Left lung (tissue), 10 donors: ENCODE results near the gene SFTA2. TPM values are rescaled to one million over a fixed set of nuclear protein-coding genes. Genes with fewer than 3 reads are reported as not detected.
A peak's percentile ranks its signal among the peaks of the same experiment; 100 is the strongest.

Experiments used
- ATAC-seq: fragments of 200-7000 bp; cut with Tn5 transposase; one replicate; pipeline ENCODE4 v1.9.1; 2020; ENCODE audit warnings: moderate library complexity
- DNase-seq, 4 donors: peaks; one replicate each; pipeline ENCODE4 v3.0.0-alpha.2; 2013 to 2020
- H3K27ac ChIP-seq, 2 donors: fragments of 200-600 bp; sonication (generic) in 1 of 2; one replicate each; pipeline versions ENCODE4 v1.5.0 to v1.8.0; 2020 to 2021
- H3K27me3 ChIP-seq, 2 donors: fragments of 200-600 bp; sonication (generic) in 1 of 2; one replicate each; pipeline versions ENCODE4 v1.5.0 to v1.8.0; 2020 to 2021
- H3K36me3 ChIP-seq, 2 donors: fragments of 200-600 bp; sonication (generic) in 1 of 2; one replicate each; pipeline versions ENCODE4 v1.5.0 to v1.8.0; 2020 to 2021
- H3K4me1 ChIP-seq, 2 donors: fragments of 200-600 bp; one replicate each; pipeline ENCODE4 v1.8.0; 2021
- H3K4me3 ChIP-seq, 2 donors: fragments of 200-600 bp; sonication (generic) in 1 of 2; one replicate each; pipeline versions ENCODE4 v1.5.0 to v1.8.0; 2020 to 2021; ENCODE audit warnings: mild to moderate bottlenecking in 1 of 2
- H3K9me3 ChIP-seq, 2 donors: fragments of 200-600 bp; sonication (generic) in 1 of 2; one replicate each; pipeline versions ENCODE4 v1.5.0 to v1.8.0; 2020 to 2021
- CTCF ChIP-seq, 2 donors: fragments of 200-600 bp; sonication (generic) in 1 of 2; IDR thresholded peaks; one replicate each; pipeline versions ENCODE4 v1.5.0 to v1.8.0; 2021; ENCODE audit warnings: antibody characterized with exemption in 2 of 2
- intact Hi-C, 2 donors: fragments of 100-400 bp; cut with DNase I; formaldehyde crosslinking; loops; one replicate each; pipeline versions ENCODE4 v1.11.2 to v1.14.2; 2022
- microRNA-seq, 2 donors: library from miRNA; unstranded; fragments of <30 nt; microRNA quantifications; one replicate each; pipeline ENCODE4, GENCODE V29; 2019
- polyA plus RNA-seq, 6 donors: library from polyadenylated mRNA; unstranded; fragments of 120-200 nt; gene quantifications; one replicate each; pipeline ENCODE4 v1.2.1, GENCODE V29; 2013; ENCODE audit not compliant: insufficient read length in 6 of 6
- total RNA-seq, 2 donors: library from RNA; stranded (reverse); fragmentation: NEBNext Ultra II Directional; extraction: Animal tissue kit (Norgen Biotek cat#: 25700); gene quantifications; one replicate each; pipeline ENCODE4 v1.2.1, GENCODE V29; 2021
- donor health status: DM: no; HTN: yes; CAD: no.
- donor health status: DM: no; HTN: no; CAD: no.

Gene SFTA2
- total and polyA plus RNA-seq, 8 donors: 9.3 to 384 (median 18.7) TPM

- H3K27me3 ChIP-seq: peaks cover 0 to 50% of the 10 kb centered on the region in 2 donors
- ATAC-seq (no peak), DNase-seq (no peak)
- H3K36me3 ChIP-seq: no peaks in the 10 kb centered on the region
- peaks cover 36 to 43% of the 10 kb centered on the region in 2 donors for H3K4me1 ChIP-seq
- no peaks in the 10 kb centered on the region for H3K9me3 ChIP-seq
- H3K27ac ChIP-seq: peak overlapping the region; percentile 63 to 77
- intact Hi-C loops: no loop called here
- no peak for TF ChIP-seq CTCF (IDR thresholded peaks at IDR 0.05)
- peak overlapping the region in 1 of 2 donors; percentile 60 for H3K4me3 ChIP-seq
Measured at GRCh38 chr6:30882204-30882758, 49.7 kb downstream of the SFTA2 start.

- ATAC-seq: no peak
- no peak for TF ChIP-seq CTCF (IDR thresholded peaks at IDR 0.05)
- DNase-seq: no peak
- Histone ChIP-seq H3K27me3 (peaks cover 0 to 44% of the 10 kb centered on the region in 2 donors), H3K4me3 (no peak overlapping the region), H3K27ac (peak overlapping the region in 1 of 2 donors; percentile 63), H3K9me3 (no peaks in the 10 kb centered on the region), H3K36me3 (no peaks in the 10 kb centered on the region), H3K4me1 (peaks cover 32 to 46% of the 10 kb centered on the region in 2 donors)
- intact Hi-C loops: no loop called here
Measured at GRCh38 chr6:30881392-30882203, 50.4 kb downstream of the SFTA2 start.

Small RNA genes within 50 kb of the gene (microRNA-seq; reads per million reads assigned to microRNA genes)
- 0.34 to 3.1 reads per million in 2 donors for gene MIR4640

Other genes starting within 250 kb of the SFTA2 start
- gene PPP1R18, start 245.5 kb downstream of the SFTA2 start, total RNA-seq: 100 to 1,000 TPM in 1 of 2 donors, 10 to 100 TPM in 1; 51.8 to 117 TPM
- 10 to 100 TPM; 36.7 to 54.4 (median 42.4) TPM for gene PPP1R18, start 245.5 kb downstream of the SFTA2 start, polyA plus RNA-seq
- gene NRM, start 241.2 kb downstream of the SFTA2 start, total RNA-seq: 10 to 100 TPM; 13.1 to 17.4 TPM
- 10 to 100 TPM; 36.9 to 55.1 (median 41.1) TPM for gene NRM, start 241.2 kb downstream of the SFTA2 start, polyA plus RNA-seq
- 10 to 100 TPM; 28.2 to 38.6 TPM for gene MDC1, start 214.9 kb downstream of the SFTA2 start, total RNA-seq
- gene MDC1, start 214.9 kb downstream of the SFTA2 start, polyA plus RNA-seq: 10 to 100 TPM; 43.5 to 53.6 (median 49.9) TPM
- gene TUBB, start 211.8 kb downstream of the SFTA2 start, total RNA-seq: 100 to 1,000 TPM; 409 to 602 TPM
- 1,000 to 10,000 TPM; 1,093 to 1,665 (median 1,153) TPM for gene TUBB, start 211.8 kb downstream of the SFTA2 start, polyA plus RNA-seq
- 100 to 1,000 TPM; 148 to 206 TPM for gene FLOT1, start 189.5 kb downstream of the SFTA2 start, total RNA-seq
- 100 to 1,000 TPM; 115 to 135 (median 124) TPM for gene FLOT1, start 189.5 kb downstream of the SFTA2 start, polyA plus RNA-seq
- gene IER3, start 187.6 kb downstream of the SFTA2 start, total RNA-seq: 10 to 100 TPM; 36.1 to 77.0 TPM
- gene IER3, start 187.6 kb downstream of the SFTA2 start, polyA plus RNA-seq: 10 to 100 TPM in 5 of 6 donors, 1 to 10 TPM in 1; 5.5 to 38.8 (median 12.9) TPM
- gene DDR1, start 47.7 kb downstream of the SFTA2 start, total RNA-seq: 100 to 1,000 TPM in 1 of 2 donors, 10 to 100 TPM in 1; 77.9 to 148 TPM
- 10 to 100 TPM; 79.5 to 99.9 (median 90.0) TPM for gene DDR1, start 47.7 kb downstream of the SFTA2 start, polyA plus RNA-seq
- 10 to 100 TPM; 29.5 to 34.2 TPM for gene GTF2H4, start 24.0 kb downstream of the SFTA2 start, total RNA-seq
- gene GTF2H4, start 24.0 kb downstream of the SFTA2 start, polyA plus RNA-seq: 10 to 100 TPM; 35.5 to 59.5 (median 53.0) TPM
- 10 to 100 TPM; 34.0 to 40.3 TPM for gene VARS2, start 17.9 kb downstream of the SFTA2 start, total RNA-seq
- 10 to 100 TPM; 42.3 to 54.3 (median 46.9) TPM for gene VARS2, start 17.9 kb downstream of the SFTA2 start, polyA plus RNA-seq
- gene MUCL3, start 8.8 kb upstream of the SFTA2 start, total RNA-seq: 1 to 10 TPM; 2.5 to 4.0 TPM
- under 1 TPM; 0.07 to 0.21 (median 0.11) TPM for gene MUCL3, start 8.8 kb upstream of the SFTA2 start, polyA plus RNA-seq
- gene MUC21, start 51.5 kb upstream of the SFTA2 start, total RNA-seq: 1 to 10 TPM; 8.5 to 9.5 TPM
- under 1 TPM in 2 of 6 donors, not detected in 4; 0.04 to 0.05 TPM for gene MUC21, start 51.5 kb upstream of the SFTA2 start, polyA plus RNA-seq
- gene MUC22, start 78.3 kb upstream of the SFTA2 start, total RNA-seq: under 1 TPM in 1 of 2 donors, not detected in 1; 0.20 TPM
- gene MUC22, start 78.3 kb upstream of the SFTA2 start, polyA plus RNA-seq: not detected
- gene C6orf15, start 180.4 kb upstream of the SFTA2 start, total RNA-seq: not detected
- gene C6orf15, start 180.4 kb upstream of the SFTA2 start, polyA plus RNA-seq: not detected
- 10 to 100 TPM in 1 of 2 donors, 1 to 10 TPM in 1; 3.5 to 11.7 TPM for gene PSORS1C1, start 182.6 kb upstream of the SFTA2 start, total RNA-seq
- gene PSORS1C1, start 182.6 kb upstream of the SFTA2 start, polyA plus RNA-seq: under 1 TPM; 0.09 to 0.70 (median 0.51) TPM
- gene CDSN, start 188.3 kb upstream of the SFTA2 start, total RNA-seq: under 1 TPM; 0.13 to 0.61 TPM
- not detected for gene CDSN, start 188.3 kb upstream of the SFTA2 start, polyA plus RNA-seq
- gene PSORS1C2, start 206.9 kb upstream of the SFTA2 start, total RNA-seq: not detected
- gene PSORS1C2, start 206.9 kb upstream of the SFTA2 start, polyA plus RNA-seq: under 1 TPM in 2 of 6 donors, not detected in 4; 0.14 to 0.17 TPM
- gene CCHCR1, start 225.6 kb upstream of the SFTA2 start, total RNA-seq: 10 to 100 TPM; 18.9 to 22.1 TPM
- 10 to 100 TPM; 33.6 to 38.8 (median 35.9) TPM for gene CCHCR1, start 225.6 kb upstream of the SFTA2 start, polyA plus RNA-seq
- 10 to 100 TPM; 16.7 to 18.0 TPM for gene TCF19, start 226.4 kb upstream of the SFTA2 start, total RNA-seq
- 10 to 100 TPM; 15.8 to 26.4 (median 19.0) TPM for gene TCF19, start 226.4 kb upstream of the SFTA2 start, polyA plus RNA-seq
- gene POU5F1, start 238.5 kb upstream of the SFTA2 start, total RNA-seq: 1 to 10 TPM; 1.9 TPM
- 1 to 10 TPM in 4 of 6 donors, under 1 TPM in 2; 0.37 to 2.0 (median 1.6) TPM for gene POU5F1, start 238.5 kb upstream of the SFTA2 start, polyA plus RNA-seq